A204.1 (cell line): ENCODE results near the gene DHRS9.
A peak's percentile ranks its signal among the peaks of the same experiment; 100 is the strongest.
"Not testable (repeated sequence)": the region's sequence is repeated elsewhere in the genome, so short reads cannot be mapped to it uniquely, and the experiment has no call there.

Experiments
- FAIRE-seq: peaks from 2 replicates; lab custom pipeline; 2012; peaks lifted over from hg19 to GRCh38; lab: Jason Lieb, UNC

DHRS9 gene

DNA sequence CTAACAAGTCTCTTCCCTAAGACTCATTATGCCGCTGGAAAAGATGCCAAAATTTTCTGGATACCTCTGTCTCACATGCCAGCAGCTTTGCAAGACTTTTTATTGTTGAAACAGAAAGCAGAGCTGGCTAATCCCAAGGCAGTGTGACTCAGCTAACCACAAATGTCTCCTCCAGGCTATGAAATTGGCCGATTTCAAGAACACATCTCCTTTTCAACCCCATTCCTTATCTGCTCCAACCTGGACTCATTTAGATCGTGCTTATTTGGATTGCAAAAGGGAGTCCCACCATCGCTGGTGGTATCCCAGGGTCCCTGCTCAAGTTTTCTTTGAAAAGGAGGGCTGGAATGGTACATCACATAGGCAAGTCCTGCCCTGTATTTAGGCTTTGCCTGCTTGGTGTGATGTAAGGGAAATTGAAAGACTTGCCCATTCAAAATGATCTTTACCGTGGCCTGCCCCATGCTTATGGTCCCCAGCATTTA is 26.3 kb downstream of the DHRS9 start:
- FAIRE-seq: no peak

DNA sequence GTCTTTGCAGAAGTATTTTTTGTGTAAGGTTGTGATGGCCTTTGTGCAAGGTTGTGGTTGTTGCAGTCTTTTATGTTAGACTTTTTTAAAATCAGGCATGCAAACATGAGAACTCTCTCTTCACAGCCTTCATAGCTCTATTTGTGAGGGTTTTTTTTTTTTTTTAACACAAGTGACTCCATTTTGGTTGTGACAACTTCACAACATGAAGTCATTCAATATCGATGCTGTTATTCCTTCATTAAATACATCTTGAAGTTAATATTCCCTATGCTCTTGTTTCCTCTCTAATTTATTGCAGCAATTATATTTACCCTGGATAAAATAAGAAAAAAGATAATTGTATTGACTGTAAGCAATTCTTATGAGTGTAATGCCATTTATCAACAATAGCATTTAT is 35.5 kb downstream of the DHRS9 start:
- no peak for FAIRE-seq

DNA sequence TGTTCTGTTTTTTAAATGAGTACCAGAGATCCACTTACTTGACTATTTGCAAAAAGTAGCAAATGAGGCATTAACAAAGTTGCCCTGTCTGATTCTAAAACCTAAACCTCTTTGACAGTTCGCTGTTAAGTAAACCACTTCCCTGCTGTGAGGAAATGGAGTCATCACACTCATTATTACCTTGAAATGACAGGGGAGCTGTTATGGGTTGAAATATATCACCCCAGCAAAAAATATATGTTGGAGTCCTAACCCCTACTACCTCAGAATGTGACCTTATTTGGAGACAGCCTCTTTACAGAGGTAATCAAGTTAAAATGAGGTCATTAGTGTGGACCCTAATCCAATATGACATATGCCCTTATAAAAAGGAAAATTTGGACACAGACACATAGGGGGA is 36.1 kb downstream of the DHRS9 start:
- no peak for FAIRE-seq

DNA sequence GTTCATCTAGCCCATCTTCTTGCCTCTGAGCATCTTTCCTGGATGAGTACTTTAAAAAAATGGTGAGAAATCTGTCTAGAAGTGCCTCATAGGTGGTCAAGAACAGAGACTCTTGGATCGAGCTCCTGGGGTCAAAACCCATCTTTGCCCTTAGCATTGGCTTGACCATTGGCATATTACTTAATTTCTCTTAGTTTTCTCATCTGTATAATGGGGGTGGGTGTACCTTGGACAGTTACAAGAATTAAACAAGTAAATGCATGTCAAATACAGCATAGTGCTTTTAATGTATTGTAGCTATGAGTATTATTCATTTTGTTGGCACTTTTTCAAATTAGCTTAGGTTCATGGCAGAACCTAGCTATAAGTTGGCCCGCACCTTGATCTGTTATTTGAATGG is 36.8 kb downstream of the DHRS9 start:
- FAIRE-seq: no peak

DNA sequence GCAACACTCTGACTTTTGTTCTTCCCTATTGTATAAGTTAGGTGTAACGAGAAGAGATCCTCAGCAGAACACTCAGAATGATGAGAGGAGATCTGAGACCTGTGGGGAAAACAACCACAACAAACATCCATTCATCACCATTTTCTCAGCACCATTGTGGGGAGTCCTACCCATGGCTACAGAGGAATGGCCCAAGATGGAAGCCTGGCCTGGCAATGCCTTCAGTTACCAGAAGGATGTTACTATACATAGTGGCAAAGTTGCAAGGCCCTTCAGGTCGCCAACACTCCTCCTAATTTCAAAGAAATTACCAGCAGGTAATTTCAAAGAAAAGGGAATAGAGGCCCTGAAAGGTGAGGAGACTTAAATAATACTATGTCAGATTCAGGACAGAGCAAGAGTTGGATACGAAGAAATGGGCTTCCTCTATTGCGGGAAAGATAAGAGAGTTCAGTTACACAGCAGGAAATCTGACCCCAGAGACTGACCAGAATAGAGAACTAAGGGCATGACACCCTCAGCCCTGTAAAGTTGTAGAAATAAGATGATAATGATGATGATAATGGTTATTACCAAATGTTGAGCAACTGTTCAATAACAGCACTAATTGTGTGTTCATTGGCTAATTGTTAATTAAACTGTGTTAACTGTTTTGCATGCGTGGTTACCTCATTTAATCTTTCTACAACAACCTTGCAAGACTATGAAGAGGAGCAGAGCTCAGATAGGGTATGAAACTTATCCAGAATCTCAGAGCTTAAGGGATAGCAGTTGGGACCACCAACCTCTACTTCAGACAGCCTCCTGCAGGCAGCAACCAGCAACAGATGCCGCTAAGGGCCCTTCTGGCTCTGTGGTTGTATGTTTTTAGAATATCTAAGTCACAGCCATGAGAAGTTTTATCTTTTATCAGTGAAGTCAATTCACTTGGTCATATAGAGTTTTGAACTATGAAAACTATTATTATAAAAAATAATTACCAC is 37.5 kb downstream of the DHRS9 start:
- FAIRE-seq: no peak

DNA sequence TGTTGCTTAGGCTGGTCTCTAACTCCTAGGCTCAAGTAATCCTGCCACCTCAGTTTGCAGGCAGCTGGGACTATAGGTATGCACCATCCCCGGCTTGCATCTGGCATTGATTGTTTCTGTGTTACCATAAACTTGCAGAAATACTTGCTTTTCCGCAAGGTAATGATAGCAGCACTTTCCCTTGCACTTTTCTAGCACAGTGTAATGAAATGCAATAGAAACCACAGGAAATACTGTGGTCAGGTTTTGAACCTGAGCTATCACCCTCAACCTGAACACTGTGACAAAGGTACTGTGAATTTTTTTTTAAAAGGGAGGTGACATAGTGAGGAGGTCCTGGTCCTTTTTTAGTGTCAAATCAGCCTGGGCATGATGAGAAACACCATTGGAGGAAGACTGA is 38.3 kb downstream of the DHRS9 start:
- no peak for FAIRE-seq

DNA sequence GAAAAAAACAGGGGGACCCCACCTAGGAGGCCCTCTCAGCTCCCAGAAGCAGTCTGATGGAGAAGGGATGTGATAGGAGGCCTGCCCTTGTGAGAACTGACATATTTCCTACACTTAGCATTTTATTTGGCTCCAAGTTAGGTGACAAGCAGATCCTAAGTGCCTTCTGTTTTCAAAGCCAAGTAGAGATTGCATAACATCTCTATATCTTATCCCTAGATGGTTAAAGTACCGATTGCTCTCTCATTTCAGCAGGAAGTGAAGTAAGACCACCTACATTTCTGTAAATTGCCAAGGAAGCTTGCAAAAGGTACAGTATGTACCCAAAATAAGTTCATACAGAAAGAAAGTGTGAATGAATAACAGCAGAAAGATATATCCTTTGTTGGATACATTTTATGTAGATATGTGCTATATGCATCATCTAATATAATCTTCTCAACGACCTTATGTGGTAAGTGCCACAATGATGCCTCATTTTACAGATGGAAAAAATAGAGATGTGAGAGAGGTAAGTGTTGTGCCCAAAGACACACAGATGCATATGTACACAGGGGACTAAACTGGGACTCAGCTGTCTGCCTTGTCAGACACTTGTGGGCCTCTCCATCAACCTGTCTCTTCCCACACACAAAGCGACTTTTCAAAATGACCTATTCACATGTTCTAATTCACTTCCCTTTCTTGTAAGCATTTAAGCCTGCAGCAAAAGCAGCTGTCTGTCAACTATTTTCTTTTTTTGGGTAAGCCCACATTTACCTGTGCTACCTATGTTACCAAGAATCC is 38.9 kb downstream of the DHRS9 start:
- no peak for FAIRE-seq

DNA sequence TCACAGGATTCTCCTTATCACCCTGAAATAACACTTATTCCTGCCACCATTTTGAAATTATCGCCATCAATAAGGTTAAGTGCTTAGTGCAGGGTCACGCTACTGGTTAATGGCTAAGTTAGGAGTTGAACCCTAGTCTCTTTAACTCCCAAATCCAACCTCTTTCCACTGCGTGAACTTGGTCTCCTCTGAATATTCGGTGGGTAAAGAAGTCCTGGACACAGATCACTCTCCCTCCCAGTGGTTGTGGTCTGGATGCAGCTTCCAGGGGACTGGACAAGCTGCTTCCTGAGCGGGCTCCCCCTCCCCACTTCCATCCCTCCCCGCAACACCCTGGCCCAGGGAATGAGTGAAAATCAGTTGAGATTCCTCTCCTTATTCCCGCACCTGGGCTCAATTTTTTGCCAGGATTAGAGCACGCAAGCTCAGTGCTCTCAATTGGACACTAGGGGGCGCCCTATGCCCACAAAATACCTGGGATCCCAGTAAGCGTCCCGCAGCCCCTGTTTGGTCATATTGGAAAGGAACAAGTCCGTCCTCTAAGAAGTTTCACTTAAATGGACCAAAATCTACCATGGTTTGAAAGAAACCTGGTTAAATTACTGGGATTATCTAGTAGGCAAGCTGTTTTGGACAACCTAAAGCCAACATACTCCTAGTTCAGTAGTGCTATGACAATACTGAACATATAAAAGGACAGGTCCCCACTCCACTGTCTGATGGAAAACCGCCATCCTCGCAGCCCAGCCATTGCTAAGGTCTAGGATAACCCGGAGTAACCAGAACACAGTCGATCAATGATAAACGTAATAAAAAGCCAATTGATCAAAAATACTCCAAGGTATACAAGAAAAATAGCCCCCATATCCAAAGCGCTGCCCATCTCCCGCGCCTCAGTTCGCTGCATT is 40.4 kb downstream of the DHRS9 start:
- FAIRE-seq: peak; percentile 27

DNA sequence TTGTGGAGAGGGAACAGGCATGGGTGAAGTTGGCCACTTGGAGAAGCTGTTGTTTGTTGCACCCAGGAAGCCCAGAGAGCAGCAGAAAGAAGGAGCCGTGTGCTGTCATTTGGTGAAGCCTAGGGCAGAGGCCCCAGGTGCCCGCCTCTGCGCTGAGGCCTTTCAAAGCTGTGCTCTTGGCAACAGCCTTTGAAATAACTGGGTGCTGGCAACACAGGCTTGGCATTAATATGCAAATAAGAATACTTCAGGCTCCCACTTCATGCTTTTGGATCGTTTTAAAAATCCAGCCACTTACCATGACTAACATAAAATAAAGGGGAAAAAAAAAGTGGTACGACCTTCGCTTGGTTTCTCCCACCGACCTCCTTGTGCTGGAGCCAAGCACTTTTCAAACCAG is 41.1 kb downstream of the DHRS9 start:
- FAIRE-seq: no peak

DNA sequence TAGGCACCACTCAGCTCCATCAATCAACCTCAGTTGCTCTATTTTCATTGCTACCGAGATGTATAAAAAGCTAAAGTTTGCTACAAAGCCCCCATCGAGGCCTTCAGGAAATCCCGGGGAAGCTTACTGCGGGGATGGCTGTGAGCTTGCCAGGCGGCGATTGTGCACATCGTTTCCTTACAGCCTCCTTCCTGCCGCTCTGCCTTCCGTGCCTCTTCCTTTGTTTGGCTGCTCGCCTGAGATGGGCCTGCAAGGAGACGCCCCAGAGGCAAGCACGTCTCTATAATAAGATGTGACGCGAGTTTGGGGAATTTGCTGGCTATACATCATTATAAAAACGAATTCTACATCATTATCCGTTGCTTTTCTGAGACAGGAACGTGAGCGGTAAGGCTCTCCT is 41.6 kb downstream of the DHRS9 start:
- FAIRE-seq: no peak

DNA sequence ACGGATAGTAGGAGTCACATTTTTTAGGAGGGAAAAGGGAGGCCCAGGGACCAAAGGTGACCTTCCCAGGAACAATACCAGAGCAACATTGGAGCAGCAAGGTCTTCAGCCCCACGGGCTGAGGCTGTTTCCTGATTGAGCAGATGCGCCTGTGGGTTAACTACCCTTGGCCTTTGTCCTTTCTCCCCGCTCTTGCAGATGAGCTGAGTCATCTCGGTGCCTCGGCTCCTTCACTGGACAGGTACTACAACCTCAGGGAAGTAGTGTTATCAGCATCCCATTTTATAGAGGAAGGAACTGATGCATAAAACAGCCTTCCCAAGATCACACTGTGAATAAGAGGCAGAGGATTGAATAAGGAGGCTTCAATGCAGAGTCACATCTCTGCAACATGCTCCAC is 43.5 kb downstream of the DHRS9 start:
- no peak for FAIRE-seq

DNA sequence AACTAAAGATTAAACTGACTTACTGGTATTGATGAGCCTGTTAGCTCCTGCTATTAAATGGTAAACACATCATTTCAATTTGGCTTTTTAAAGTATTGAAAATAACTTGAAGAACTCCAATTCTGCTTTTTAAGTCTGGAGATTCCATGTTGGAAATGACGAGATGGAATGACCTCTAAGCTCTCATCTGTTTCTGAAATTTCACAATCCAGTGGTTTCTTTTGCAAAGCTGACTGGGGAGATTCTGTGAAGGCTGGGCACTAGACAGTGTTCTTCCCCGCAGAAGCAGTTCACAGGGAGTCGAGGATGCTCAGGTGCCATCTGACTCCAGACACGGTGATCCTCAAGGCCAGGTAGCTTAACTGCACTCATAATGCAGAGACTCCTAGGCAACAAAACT is 44.7 kb downstream of the DHRS9 start:
- FAIRE-seq: no peak

DNA sequence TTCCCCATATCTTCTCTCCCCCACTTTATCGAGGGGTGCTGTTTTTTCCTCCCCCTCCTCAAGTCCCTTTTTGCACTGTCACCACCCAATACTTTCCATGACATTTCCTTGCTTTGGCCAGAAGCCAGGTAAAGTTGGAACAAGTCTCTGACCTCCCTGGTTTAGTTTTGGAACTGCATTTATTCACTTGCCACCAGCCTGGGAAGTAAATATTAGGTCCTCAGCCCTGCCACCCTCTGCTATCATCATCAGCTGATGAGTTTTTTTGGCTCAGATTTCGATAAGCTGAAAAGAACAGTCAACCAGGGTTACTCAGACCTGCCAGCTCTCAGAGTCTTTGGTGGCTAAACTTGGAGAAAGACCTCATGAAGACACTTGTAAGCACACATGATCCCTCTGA is 47.0 kb downstream of the DHRS9 start:
- no peak for FAIRE-seq

DNA sequence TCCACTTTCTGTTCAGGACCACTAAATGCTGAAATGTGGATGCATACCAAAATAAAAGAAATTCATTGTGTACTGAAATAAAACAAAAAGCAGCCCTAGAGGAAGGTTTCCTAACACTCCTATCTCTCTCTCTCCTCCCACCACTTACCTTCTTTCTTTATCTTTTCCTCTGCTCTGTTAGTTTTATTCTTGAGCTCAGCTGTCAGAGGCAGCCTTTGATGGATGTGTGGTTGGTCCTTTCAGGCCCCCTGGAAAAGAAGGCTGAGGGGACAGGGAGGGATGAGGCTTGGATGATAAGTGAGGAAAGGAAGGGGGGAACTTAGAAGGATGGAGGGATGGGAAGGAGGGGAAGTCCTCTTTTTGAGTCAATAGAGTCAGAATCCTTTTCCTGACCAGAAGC is 47.6 kb downstream of the DHRS9 start:
- FAIRE-seq: no peak

DNA sequence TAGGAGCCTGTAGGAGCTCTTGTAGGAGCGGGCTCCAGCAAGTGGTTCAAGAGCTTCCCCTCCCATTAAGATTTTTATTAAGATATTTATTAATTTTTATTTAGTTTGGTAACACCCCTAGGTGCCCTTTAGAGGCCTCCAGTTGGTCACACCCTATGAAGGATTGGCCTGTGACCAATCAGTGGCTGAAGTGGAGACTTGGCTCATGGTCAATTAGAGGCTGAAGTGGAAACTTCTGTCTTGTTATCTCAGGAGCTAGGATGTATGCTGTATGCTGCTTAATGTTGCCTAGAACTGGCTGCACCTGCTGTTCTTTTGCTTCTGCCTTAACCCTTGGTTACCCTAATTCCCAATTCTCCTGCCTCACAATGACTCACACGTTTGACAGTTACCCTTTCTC is 48.7 kb downstream of the DHRS9 start:
- FAIRE-seq: no peak

DNA sequence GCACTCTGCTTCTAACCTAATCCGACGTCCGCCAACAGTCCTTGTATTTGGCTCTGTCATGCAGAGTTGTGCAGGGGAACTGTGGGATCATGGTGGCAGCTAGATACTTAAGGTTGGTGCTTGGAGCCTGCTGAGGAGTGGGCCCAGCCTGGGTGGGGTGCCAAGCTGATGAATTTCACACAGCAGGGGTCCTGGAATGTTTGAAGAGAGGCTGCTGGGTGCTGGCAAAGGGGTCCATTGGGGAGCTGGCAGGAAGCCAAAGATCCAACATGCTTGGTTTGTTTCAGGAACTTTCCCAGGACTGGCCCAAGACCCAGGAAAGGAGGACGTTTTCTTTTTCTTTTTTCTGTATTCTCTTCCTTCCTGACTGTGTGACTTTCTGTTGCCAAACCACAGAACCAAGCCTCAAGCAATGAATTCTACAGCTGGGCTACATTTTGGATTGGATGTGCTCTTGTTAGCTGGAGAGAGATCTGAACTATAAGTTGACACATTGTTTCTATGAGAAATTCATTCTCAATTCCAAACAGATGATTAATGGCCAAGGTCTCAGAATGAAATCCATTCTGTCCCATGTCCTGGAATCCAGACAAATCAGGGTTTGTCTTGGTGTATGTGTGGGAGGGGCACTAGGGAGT is 49.9 kb downstream of the DHRS9 start:
- FAIRE-seq: no peak

DNA sequence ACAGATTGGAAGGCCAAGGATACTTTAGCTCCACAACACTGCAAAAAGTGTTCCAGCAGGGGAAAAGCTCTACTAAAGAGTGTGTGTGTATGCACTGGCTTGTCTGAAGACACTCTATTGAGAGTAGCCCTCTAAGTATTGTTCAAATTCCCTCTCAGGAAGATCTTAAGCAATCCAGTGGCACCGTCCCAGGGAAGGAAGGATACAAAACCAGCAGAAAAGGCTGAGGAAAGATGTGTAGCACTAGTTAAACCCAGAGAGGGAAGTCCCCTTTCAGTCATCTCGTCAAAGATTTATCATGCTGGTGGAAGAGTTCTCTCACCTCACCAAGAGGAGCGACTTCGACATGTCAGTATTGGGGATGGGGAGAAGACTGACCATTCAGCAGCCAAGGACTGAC is 50.5 kb downstream of the DHRS9 start:
- FAIRE-seq: no peak

DNA sequence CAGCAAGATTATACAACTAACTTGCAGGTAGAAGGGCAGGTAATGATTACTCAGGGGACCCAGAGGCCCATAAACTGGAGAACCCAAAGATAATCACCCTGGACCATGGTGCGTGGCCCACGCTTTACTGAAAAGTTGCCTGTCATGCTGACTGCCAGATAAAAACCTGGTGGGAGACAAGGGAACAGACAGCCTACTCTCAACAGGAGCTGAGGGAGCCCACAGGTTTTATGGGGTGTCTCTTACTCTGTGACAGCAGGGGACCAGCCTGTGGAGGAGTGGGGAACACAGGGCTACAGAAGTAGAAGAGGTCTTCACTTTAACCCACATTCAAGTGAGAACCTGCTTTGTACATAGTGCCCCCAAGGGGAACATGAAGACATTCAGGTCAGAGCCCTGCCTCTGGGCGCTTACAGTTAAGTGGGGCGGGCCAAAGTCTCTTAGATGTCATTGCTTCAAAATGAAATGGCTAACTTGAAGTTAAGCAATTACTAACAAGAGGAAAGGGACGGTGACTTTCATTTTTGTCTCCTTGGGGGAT is 60.4 kb downstream of the DHRS9 start:
- no peak for FAIRE-seq

DNA sequence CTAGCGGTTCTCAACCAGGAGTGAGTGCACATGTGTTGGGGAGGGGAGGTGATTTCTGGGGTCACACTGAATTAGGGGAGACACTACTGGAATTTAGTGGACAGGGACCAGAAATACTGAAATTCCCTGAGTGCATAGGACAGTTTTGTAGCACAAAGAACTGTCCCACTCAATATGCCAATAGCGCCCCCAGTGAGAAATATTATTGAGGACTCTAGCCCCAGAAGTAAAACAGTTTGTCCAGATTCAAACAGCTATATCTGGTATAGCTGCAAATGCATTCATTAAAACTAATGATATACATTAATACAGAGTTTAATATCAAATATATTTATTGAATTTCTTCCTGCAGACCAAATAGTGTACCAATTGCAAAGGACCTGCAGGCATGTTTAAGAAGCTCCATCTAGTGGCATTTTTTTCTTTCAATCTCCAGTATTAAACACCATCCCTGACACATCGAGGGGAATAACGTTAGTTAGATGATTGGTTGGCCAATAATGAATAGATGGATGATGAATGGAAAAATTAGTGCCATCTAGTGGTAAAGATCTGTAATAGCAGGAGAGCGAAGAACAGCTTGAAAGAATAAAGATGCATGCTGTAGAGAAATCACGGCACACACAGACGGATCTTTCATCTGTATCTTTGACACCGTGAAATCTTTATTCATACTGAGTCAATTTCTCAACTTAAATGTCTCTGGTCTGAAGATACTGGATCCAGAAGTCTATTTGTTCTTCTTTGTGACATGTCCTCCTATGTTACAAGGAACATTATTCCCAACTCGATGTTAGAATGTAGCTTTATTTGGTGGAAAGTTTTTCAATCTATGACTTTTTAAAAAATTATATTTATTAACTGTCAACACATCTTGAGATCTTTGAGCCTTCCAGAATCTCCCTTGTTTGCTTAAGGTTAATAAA is 62.5 kb downstream of the DHRS9 start:
- peak; percentile 91 for FAIRE-seq

DNA sequence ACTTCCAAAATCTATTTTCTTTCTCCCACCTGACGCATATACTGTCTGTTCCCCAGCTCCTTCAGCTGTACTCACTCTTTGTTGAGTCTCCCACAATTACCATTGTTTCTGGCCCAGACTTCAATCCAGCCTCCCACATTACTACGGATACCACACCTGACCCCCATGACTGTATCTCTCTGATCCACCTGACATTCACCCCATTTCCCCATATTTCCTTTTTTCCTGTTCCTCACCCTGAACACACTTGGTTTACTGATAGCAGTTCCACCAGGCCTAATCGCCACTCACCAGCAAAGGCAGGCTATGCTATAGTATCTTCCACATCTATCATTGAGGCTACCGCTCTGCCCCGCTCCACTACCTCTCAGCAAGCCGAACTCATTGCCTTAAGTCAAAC is 64.9 kb downstream of the DHRS9 start:
- not testable (repeated sequence) for FAIRE-seq
